HepG2 (cell line): ENCODE data around the gene HEMK1. TPM values are rescaled to one million over a fixed set of nuclear protein-coding genes. Genes with fewer than 3 reads are reported as not detected.

Experiments
- ARID2 ChIP-seq: sonication (generic); formaldehyde crosslinking; IDR thresholded peaks from 2 replicates; pipeline ENCODE4 v1.8.1; 2022; ENCODE audit warnings: mild to moderate bottlenecking, missing genetic modification reagents, borderline replicate concordance
- ARNTL ChIP-seq: sonication (generic); formaldehyde crosslinking; IDR thresholded peaks from 2 replicates; pipeline ENCODE4 v1.4.0; 2020; ENCODE audit warnings: mild to moderate bottlenecking, missing genetic modification reagents
- ATF3 ChIP-seq: sonication (generic); formaldehyde crosslinking; IDR thresholded peaks from 2 replicates; pipeline ENCODE4 v1.4.0; 2020; ENCODE audit warnings: missing genetic modification reagents
- ATM ChIP-seq: fragments of 450-650 bp; IDR thresholded peaks from 2 replicates; pipeline ENCODE4 v1.7.1; 2017; ENCODE audit warnings: mild to moderate bottlenecking, borderline replicate concordance
- FOXO1 ChIP-seq: sonication (generic); formaldehyde crosslinking; IDR thresholded peaks from 2 replicates; pipeline ENCODE4 v1.4.0; 2020; ENCODE audit warnings: missing genetic modification reagents
- GABPB1 ChIP-seq: IDR thresholded peaks from 2 replicates; pipeline ENCODE4 v1.6.1; 2016; ENCODE audit warnings: mild to moderate bottlenecking, missing genetic modification reagents, moderate library complexity, missing compliant biosample characterization
- GATAD1 ChIP-seq: IDR thresholded peaks from 2 replicates; pipeline ENCODE4 v1.6.1; 2016; ENCODE audit warnings: missing genetic modification reagents, missing compliant biosample characterization
- HMG20B ChIP-seq: conservative IDR thresholded peaks from 2 replicates; pipeline ENCODE4 v1.6.1; 2016; ENCODE audit warnings: missing genetic modification reagents, missing compliant biosample characterization
- HNF1B ChIP-seq: sonication (generic); formaldehyde crosslinking; IDR thresholded peaks from 2 replicates; pipeline ENCODE4 v1.5.1; 2020; ENCODE audit warnings: mild to moderate bottlenecking, moderate library complexity, missing genetic modification reagents
- IRX3 ChIP-seq: sonication (generic); formaldehyde crosslinking; IDR thresholded peaks from 2 replicates; pipeline ENCODE4 v1.8.1; 2023; ENCODE audit warnings: mild to moderate bottlenecking, low read depth, missing genetic modification reagents, borderline replicate concordance
- NBN ChIP-seq: fragments of 450-650 bp; conservative IDR thresholded peaks from 2 replicates; pipeline ENCODE4 v1.6.1; 2017
- PHF20 ChIP-seq: sonication (generic); formaldehyde crosslinking; IDR thresholded peaks from 2 replicates; pipeline ENCODE4 v1.5.0; 2020; ENCODE audit warnings: mild to moderate bottlenecking, missing genetic modification reagents
- SATB2 ChIP-seq: sonication (generic); formaldehyde crosslinking; IDR thresholded peaks from 2 replicates; pipeline ENCODE4 v1.5.0; 2020; ENCODE audit warnings: missing genetic modification reagents
- TAF15 ChIP-seq: fragments of 200-400 bp; formaldehyde crosslinking; IDR thresholded peaks from one replicate; pipeline ENCODE4 v1.6.1; 2018; ENCODE audit warnings: mild to moderate bottlenecking, low read depth, low read length; ENCODE audit not compliant: poor library complexity, severe bottlenecking
- TBX3 ChIP-seq: fragments of 450-650 bp; IDR thresholded peaks from 2 replicates; pipeline ENCODE4 v1.6.1; 2017; ENCODE audit warnings: antibody characterized with exemption, mild to moderate bottlenecking, inconsistent platforms, borderline replicate concordance
- TEAD3 ChIP-seq: optimal IDR thresholded peaks from 2 replicates; pipeline ENCODE3; 2016; ENCODE audit warnings: borderline replicate concordance
- THRA ChIP-seq: sonication (generic); formaldehyde crosslinking; IDR thresholded peaks from 2 replicates; pipeline ENCODE4 v1.4.0; 2020; ENCODE audit warnings: missing genetic modification reagents, borderline replicate concordance
- TP53 ChIP-seq: sonication (generic); formaldehyde crosslinking; conservative IDR thresholded peaks from 2 replicates; pipeline ENCODE4 v1.4.0; 2020; ENCODE audit warnings: missing genetic modification reagents
- ZBTB21 ChIP-seq: sonication (generic); formaldehyde crosslinking; IDR thresholded peaks from 2 replicates; pipeline ENCODE4 v1.4.0; 2020; ENCODE audit warnings: missing genetic modification reagents
- ZNF160 ChIP-seq: sonication (generic); formaldehyde crosslinking; IDR thresholded peaks from 2 replicates; pipeline ENCODE4 v1.8.0; 2022; ENCODE audit warnings: mild to moderate bottlenecking, inconsistent platforms, missing genetic modification reagents
- ZNF17 ChIP-seq: sonication (generic); formaldehyde crosslinking; IDR thresholded peaks from 2 replicates; pipeline ENCODE4 v1.5.0; 2020; ENCODE audit warnings: mild to moderate bottlenecking, missing genetic modification reagents
- ZNF362 ChIP-seq: sonication (generic); formaldehyde crosslinking; IDR thresholded peaks from 2 replicates; pipeline ENCODE4 v1.4.0; 2020; ENCODE audit warnings: missing genetic modification reagents, mild to moderate bottlenecking, borderline replicate concordance
- ZNF484 ChIP-seq: sonication (generic); formaldehyde crosslinking; IDR thresholded peaks from 2 replicates; pipeline ENCODE4 v1.5.1; 2020; ENCODE audit warnings: mild to moderate bottlenecking, low read depth, missing genetic modification reagents, borderline replicate concordance
- ZNF724P ChIP-seq: sonication (generic); formaldehyde crosslinking; IDR thresholded peaks from 2 replicates; pipeline ENCODE4 v1.8.0; 2022; ENCODE audit warnings: missing genetic modification reagents, borderline replicate concordance
- ZNF740 ChIP-seq: sonication (generic); formaldehyde crosslinking; IDR thresholded peaks from 2 replicates; pipeline ENCODE4 v1.4.0; 2020; ENCODE audit warnings: missing genetic modification reagents
- ZSCAN31 ChIP-seq: sonication (generic); formaldehyde crosslinking; IDR thresholded peaks from 2 replicates; pipeline ENCODE4 v1.5.0; 2020; ENCODE audit warnings: low read depth, mild to moderate bottlenecking, missing genetic modification reagents
- polyA plus RNA-seq, 8 experiments: library from polyadenylated mRNA; depleted of rRNA in 3 of 8; stranded (reverse) in 7 of 8; unstranded in 1 of 8; fragments of >200 nt; fragmentation: Illumina TruSeq in 4 of 8; extraction: Trizol in 4 of 8; gene quantifications; 2 replicates each; pipeline versions ENCODE4 v1.2.1 to v1.2.3, GENCODE V29; 2011 to 2016; ENCODE audit warnings: low read depth in 4 of 8, missing spikeins in 1 of 8, mixed read lengths in 1 of 8; ENCODE audit not compliant: insufficient read depth in 1 of 8
- total RNA-seq, 5 experiments: library from RNA; depleted of rRNA; stranded (reverse); fragments of >200 nt; fragmentation: Illumina TruSeq; extraction: Trizol; gene quantifications; 2 replicates each; pipeline ENCODE4 v1.2.3, GENCODE V29; 2016; ENCODE audit warnings: low read depth in 1 of 5

HEMK1 gene
- total and polyA plus RNA-seq, 2 of the 13 experiments (the other 11 are each of a cell fraction or from before 2014, with no cell fraction given), result 9.8 to 12.6 TPM

GRCh38 chr3:50611464-50612233 is 42.3 kb downstream of the HEMK1 start, which contains the start of gene CISH (continued):
- TF ChIP-seq PHF20, result peak; percentile 54
- TF ChIP-seq ARID2, result peak; percentile 26; the same call in 1 of the 2 replicates
- TF ChIP-seq ZBTB21 (CRISPR knock-in tag), result no peak
- peak; percentile 94; the same call in 1 of the 2 replicates for TF ChIP-seq IRX3 (CRISPR knock-in tag)
- TF ChIP-seq ZNF740, result no peak
- peak; percentile 55 for TF ChIP-seq TEAD3 (CRISPR knock-in tag)
- no peak for TF ChIP-seq NBN
- no peak for TF ChIP-seq ATM
- 0 out of 2 replicates have a peak, but pooled peaks have one; percentile 15 for TF ChIP-seq FOXO1 (CRISPR knock-in tag)
- peak; percentile 83; the same call in 1 of the 2 replicates for TF ChIP-seq ZNF724P
- TF ChIP-seq SATB2 (CRISPR knock-in tag), result no peak
- no peak for TF ChIP-seq ZNF17 (CRISPR knock-in tag)
- TF ChIP-seq GATAD1 (CRISPR knock-in tag), result peak; percentile 32; the same call in 1 of the 2 replicates
- no peak; the same call in 1 of the 2 replicates for TF ChIP-seq TP53 (CRISPR knock-in tag)
- peak; percentile 38; the same call in 1 of the 2 replicates for TF ChIP-seq HNF1B (CRISPR knock-in tag)
- TF ChIP-seq HMG20B (CRISPR knock-in tag), result 0 out of 2 replicates have a peak, but pooled peaks have one; percentile 37
- TF ChIP-seq THRA (CRISPR knock-in tag), result peak; percentile 58; the same call in 1 of the 2 replicates
- TF ChIP-seq TAF15, result no peak
- TF ChIP-seq ZNF362 (CRISPR knock-in tag), result 0 out of 2 replicates have a peak, but pooled peaks have one; percentile 15
- TF ChIP-seq ZNF484 (CRISPR knock-in tag), result no peak
- TF ChIP-seq ARNTL, result peak; percentile 63; the same call in 1 of the 2 replicates
- peak; percentile 87 for TF ChIP-seq GABPB1 (CRISPR knock-in tag)
- no peak; the same call in 1 of the 2 replicates for TF ChIP-seq ATF3 (CRISPR knock-in tag)
- TF ChIP-seq TBX3, result no peak
- TF ChIP-seq ZNF160, result peak; percentile 68; the same call in 1 of the 2 replicates
- peak; percentile 82 for TF ChIP-seq ZSCAN31 (CRISPR knock-in tag)
